GM23338 (cell line): Measurements from ENCODE around the gene CDH18. TPM values are rescaled to one million over a fixed set of nuclear protein-coding genes. Genes with fewer than 3 reads are reported as not detected.
A peak's percentile ranks its signal among the peaks of the same experiment; 100 is the strongest.

Source experiments
- ATAC-seq: fragments of 200-7000 bp; cut with Tn5 transposase; 3 replicates; pipeline ENCODE4 v1.9.1; 2020
- DNase-seq: peaks from one replicate; pipeline ENCODE4 v3.0.0-alpha.2; 2015; ENCODE audit warnings: low spot score
- H2AFZ ChIP-seq: fragments of 200-600 bp; sonication (generic); 2 replicates; pipeline ENCODE4 v1.8.0; 2016; ENCODE audit warnings: antibody characterized with exemption, mild to moderate bottlenecking, moderate library complexity
- H3F3A ChIP-seq: fragments of 200-600 bp; sonication (generic); replicated peaks from 2 replicates; pipeline ENCODE4 v1.8.0; 2017; ENCODE audit warnings: antibody characterized with exemption, mixed run types, low read depth
- H3K27ac ChIP-seq: fragments of 200-600 bp; sonication (generic); 2 replicates; pipeline ENCODE4 v1.6.1; 2016; ENCODE audit warnings: low read depth
- H3K27me3 ChIP-seq: fragments of 200-600 bp; sonication (generic); 2 replicates; pipeline ENCODE4 v1.8.0; 2016; ENCODE audit warnings: mild to moderate bottlenecking, mixed run types, moderate library complexity; ENCODE audit not compliant: insufficient read depth
- H3K36me3 ChIP-seq: fragments of 200-600 bp; sonication (generic); 2 replicates; pipeline ENCODE4 v1.8.0; 2016; ENCODE audit warnings: mild to moderate bottlenecking; ENCODE audit not compliant: insufficient read depth
- H3K4me1 ChIP-seq: fragments of 200-600 bp; sonication (generic); 2 replicates; pipeline ENCODE4 v1.8.0; 2016; ENCODE audit warnings: mild to moderate bottlenecking, moderate library complexity; ENCODE audit not compliant: insufficient read depth
- H3K4me2 ChIP-seq: fragments of 200-600 bp; sonication (generic); 2 replicates; pipeline ENCODE4 v1.7.1; 2017; ENCODE audit warnings: mixed run types
- H3K4me3 ChIP-seq: fragments of 200-600 bp; sonication (generic); 2 replicates; pipeline ENCODE4 v1.6.1; 2016; ENCODE audit warnings: mixed run types
- H3K79me2 ChIP-seq: fragments of 200-600 bp; sonication (generic); replicated peaks from 2 replicates; pipeline ENCODE4 v1.8.0; 2017; ENCODE audit warnings: mild to moderate bottlenecking; ENCODE audit not compliant: insufficient read depth
- H3K9me2 ChIP-seq: fragments of 200-600 bp; sonication (generic); 2 replicates; pipeline ENCODE4 v1.8.0; 2017; ENCODE audit not compliant: insufficient read depth
- H4K20me1 ChIP-seq: fragments of 200-600 bp; sonication (generic); replicated peaks from 2 replicates; pipeline ENCODE4 v1.8.0; 2017; ENCODE audit warnings: mild to moderate bottlenecking; ENCODE audit not compliant: insufficient read depth
- H3K27ac Mint-ChIP-seq: 2 replicates; pipeline ENCODE4 v1.8.0; 2020; ENCODE audit warnings: inconsistent platforms, mild to moderate bottlenecking, moderate library complexity, mixed read lengths
- H3K27me3 Mint-ChIP-seq: 3 replicates; pipeline ENCODE4 v1.8.0; 2022; ENCODE audit warnings: low read depth, mild to moderate bottlenecking, moderate library complexity, mixed read lengths, inconsistent platforms; ENCODE audit not compliant: insufficient read depth, poor library complexity
- H3K36me3 Mint-ChIP-seq: 3 replicates; pipeline ENCODE4 v1.8.0; 2021; ENCODE audit warnings: low read depth, mild to moderate bottlenecking, inconsistent platforms, moderate library complexity, mixed read lengths
- H3K4me1 Mint-ChIP-seq: 3 replicates; pipeline ENCODE4 v1.8.0; 2020; ENCODE audit warnings: mild to moderate bottlenecking, inconsistent platforms, mixed read lengths
- H3K4me3 Mint-ChIP-seq: 3 replicates; pipeline ENCODE4 v1.8.0; 2021; ENCODE audit warnings: moderate library complexity, mild to moderate bottlenecking, inconsistent platforms, mixed read lengths
- H3K9me3 Mint-ChIP-seq: 3 replicates; pipeline ENCODE4 v1.8.0; 2020; ENCODE audit warnings: moderate library complexity, mild to moderate bottlenecking, inconsistent platforms, mixed read lengths
- CREB1 ChIP-seq: fragments of 250-450 bp; sonication (Bioruptor Pico); IDR thresholded peaks from 2 replicates; pipeline ENCODE4 v1.5.0; 2020; ENCODE audit warnings: low read depth, mild to moderate bottlenecking, moderate library complexity
- EZH2 ChIP-seq: fragments of 200-600 bp; sonication (generic); IDR thresholded peaks from one replicate; pipeline ENCODE4 v1.8.0; 2017; ENCODE audit warnings: antibody characterized with exemption, mild to moderate bottlenecking, low read depth; ENCODE audit not compliant: unreplicated experiment
- JUNB ChIP-seq: IDR thresholded peaks from one replicate; pipeline ENCODE4 v1.6.1; 2016; ENCODE audit warnings: antibody characterized with exemption; ENCODE audit not compliant: unreplicated experiment
- NANOG ChIP-seq: IDR thresholded peaks from 2 replicates; pipeline ENCODE4 v1.6.1; 2016; ENCODE audit warnings: antibody characterized with exemption, borderline replicate concordance
- POLR2AphosphoS5 ChIP-seq: IDR thresholded peaks from 2 replicates; pipeline ENCODE4 v1.6.1; 2016; ENCODE audit warnings: antibody characterized with exemption, low read depth
- STAT1 ChIP-seq: IDR thresholded peaks from one replicate; pipeline ENCODE4 v1.6.1; 2016; ENCODE audit warnings: antibody characterized with exemption; ENCODE audit not compliant: unreplicated experiment
- ZNF114 ChIP-seq: fragments of 250-450 bp; sonication (Bioruptor Pico); IDR thresholded peaks from 2 replicates; pipeline ENCODE4 v1.5.0; 2020; ENCODE audit warnings: mild to moderate bottlenecking, moderate library complexity
- ZNF331 ChIP-seq: fragments of 250-450 bp; sonication (Bioruptor Pico); IDR thresholded peaks from 2 replicates; pipeline ENCODE4 v1.5.0; 2020; ENCODE audit warnings: low read depth, mild to moderate bottlenecking, moderate library complexity
- polyA plus RNA-seq: library from polyadenylated mRNA; unstranded; fragments of >200 nt; fragmentation: Nextera tagmentation; extraction: Ambion mirVana; gene quantifications from 2 replicates; pipeline ENCODE4 v1.2.1, GENCODE V29; 2016
- total RNA-seq: library from RNA; depleted of rRNA; stranded (reverse); fragments of >200 nt; shearing (Covaris generic); gene quantifications from 2 replicates; pipeline ENCODE4 v1.2.3, GENCODE V29; 2014
- TF ChIP-seq, protein P1 (sequence below), 2 experiments: fragments of 200-600 bp in 1 of 2; sonication (generic) in 1 of 2; conservative IDR thresholded peaks; 2 replicates each; pipeline versions ENCODE4 v1.5.1 to v1.6.1; 2016 to 2017; ENCODE audit warnings: antibody characterized with exemption in 2 of 2, low read depth in 2 of 2, mild to moderate bottlenecking in 2 of 2, moderate library complexity in 1 of 2
- TF ChIP-seq, protein P2 (sequence below): IDR thresholded peaks from 2 replicates; pipeline ENCODE4 v1.6.1; 2016; ENCODE audit warnings: antibody characterized with exemption
- TF ChIP-seq, protein P3 (sequence below): fragments of 250-450 bp; sonication (Bioruptor Pico); IDR thresholded peaks from 2 replicates; pipeline ENCODE4 v1.5.0; 2020; ENCODE audit warnings: mild to moderate bottlenecking, moderate library complexity

CDH18 gene
- total and polyA plus RNA-seq, 2 experiments from 2014 or later = 1.3 TPM; not detected in 1

DNA sequence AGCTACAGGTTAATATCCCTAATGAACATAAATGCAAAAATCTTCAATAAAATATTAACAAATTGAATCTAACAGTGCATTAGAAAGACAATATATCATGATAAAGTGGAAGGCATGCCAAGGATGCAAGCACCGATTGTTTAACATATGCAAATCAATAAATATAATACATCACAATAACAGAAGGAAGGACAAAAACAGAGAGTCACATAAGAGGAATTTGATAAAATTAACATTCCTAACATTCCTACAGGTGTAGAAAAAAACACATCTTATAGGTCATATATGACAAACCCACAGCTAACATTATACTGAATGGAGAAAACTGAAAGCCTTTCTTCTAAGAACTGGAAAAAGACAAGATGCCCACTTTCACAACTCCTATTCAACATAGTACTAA lies 297.0 kb downstream of the CDH18 start:
- Histone ChIP-seq H3K36me3 (no peaks in the 10 kb centered on the region), H3K27ac (peak overlapping the region; percentile 64), H3K4me3 (no peak overlapping the region), H3K4me2 (0 out of 2 replicates have a peak overlapping the region, but pooled peaks have one; percentile 3), H3F3A (no peaks in the 10 kb centered on the region), H3K79me2 (no peaks in the 10 kb centered on the region), H3K4me1 (peaks cover 6% of the 10 kb centered on the region), H3K27me3 (no peaks in the 10 kb centered on the region), H2AFZ (no peak overlapping the region), H3K9me2 (peaks cover 4% of the 10 kb centered on the region; the same call in 1 of the 2 replicates), H4K20me1 (no peaks in the 10 kb centered on the region)
- DNase-seq (peak; percentile 59), ATAC-seq (no peak)
- peaks cover 20% of the 10 kb centered on the region for H3K4me1 Mint-ChIP-seq
- TF ChIP-seq NANOG = 0 out of 2 replicates have a peak, but pooled peaks have one; percentile 14
- TF ChIP-seq CREB1 (CRISPR knock-in tag) = no peak
- peaks cover 1% of the 10 kb centered on the region for H3K27me3 Mint-ChIP-seq
- peaks cover 19% of the 10 kb centered on the region for H3K9me3 Mint-ChIP-seq
- no peak overlapping the region for H3K4me3 Mint-ChIP-seq
- H3K27ac Mint-ChIP-seq = peak overlapping the region; percentile 98
- peaks cover 37% of the 10 kb centered on the region for H3K36me3 Mint-ChIP-seq

DNA sequence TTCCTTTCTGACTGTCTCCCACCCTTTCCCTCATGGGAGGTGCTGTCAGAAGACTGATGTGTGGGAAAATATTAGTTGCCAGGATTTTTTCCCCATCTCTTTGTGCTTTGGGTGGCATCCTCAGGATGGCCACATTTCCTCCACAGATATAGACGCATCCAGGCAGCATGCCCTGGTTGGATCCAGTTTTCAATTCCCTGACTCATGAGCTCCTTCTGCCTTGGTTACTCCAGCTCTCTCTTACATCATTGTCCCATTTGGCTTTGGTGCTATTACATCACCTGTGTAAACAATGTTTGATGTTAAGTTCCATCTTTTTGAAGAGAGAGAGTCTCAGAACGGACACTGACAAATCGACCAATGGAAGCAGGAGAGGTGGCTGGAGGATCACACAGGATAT lies 302.5 kb downstream of the CDH18 start:
- Histone ChIP-seq H3K27me3 (no peaks in the 10 kb centered on the region), H3K4me2 (no peak overlapping the region), H3K4me3 (no peak overlapping the region), H3K4me1 (no peaks in the 10 kb centered on the region; the same call in 1 of the 2 replicates), H2AFZ (peak overlapping the region; percentile 61; the same call in 1 of the 2 replicates), H3K79me2 (no peaks in the 10 kb centered on the region), H3K9me2 (peaks cover 4% of the 10 kb centered on the region; the same call in 1 of the 2 replicates), H3F3A (no peaks in the 10 kb centered on the region), H3K36me3 (no peaks in the 10 kb centered on the region), H4K20me1 (no peaks in the 10 kb centered on the region), H3K27ac (no peak overlapping the region)
- ATAC-seq (no peak), DNase-seq (no peak)
- H3K27ac Mint-ChIP-seq = no peak overlapping the region
- peaks cover 19% of the 10 kb centered on the region for H3K9me3 Mint-ChIP-seq
- H3K27me3 Mint-ChIP-seq = peaks cover 1% of the 10 kb centered on the region
- H3K4me1 Mint-ChIP-seq = peaks cover 7% of the 10 kb centered on the region
- H3K4me3 Mint-ChIP-seq = no peak overlapping the region
- no peak for TF ChIP-seq NANOG
- no peak for TF ChIP-seq POLR2AphosphoS5
- TF ChIP-seq, protein P1, sequence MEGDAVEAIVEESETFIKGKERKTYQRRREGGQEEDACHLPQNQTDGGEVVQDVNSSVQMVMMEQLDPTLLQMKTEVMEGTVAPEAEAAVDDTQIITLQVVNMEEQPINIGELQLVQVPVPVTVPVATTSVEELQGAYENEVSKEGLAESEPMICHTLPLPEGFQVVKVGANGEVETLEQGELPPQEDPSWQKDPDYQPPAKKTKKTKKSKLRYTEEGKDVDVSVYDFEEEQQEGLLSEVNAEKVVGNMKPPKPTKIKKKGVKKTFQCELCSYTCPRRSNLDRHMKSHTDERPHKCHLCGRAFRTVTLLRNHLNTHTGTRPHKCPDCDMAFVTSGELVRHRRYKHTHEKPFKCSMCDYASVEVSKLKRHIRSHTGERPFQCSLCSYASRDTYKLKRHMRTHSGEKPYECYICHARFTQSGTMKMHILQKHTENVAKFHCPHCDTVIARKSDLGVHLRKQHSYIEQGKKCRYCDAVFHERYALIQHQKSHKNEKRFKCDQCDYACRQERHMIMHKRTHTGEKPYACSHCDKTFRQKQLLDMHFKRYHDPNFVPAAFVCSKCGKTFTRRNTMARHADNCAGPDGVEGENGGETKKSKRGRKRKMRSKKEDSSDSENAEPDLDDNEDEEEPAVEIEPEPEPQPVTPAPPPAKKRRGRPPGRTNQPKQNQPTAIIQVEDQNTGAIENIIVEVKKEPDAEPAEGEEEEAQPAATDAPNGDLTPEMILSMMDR (conservative IDR thresholded peaks at IDR 0.05; ENCODE audit: low read depth in 2 of 2) = no peak
- TF ChIP-seq, protein P2, sequence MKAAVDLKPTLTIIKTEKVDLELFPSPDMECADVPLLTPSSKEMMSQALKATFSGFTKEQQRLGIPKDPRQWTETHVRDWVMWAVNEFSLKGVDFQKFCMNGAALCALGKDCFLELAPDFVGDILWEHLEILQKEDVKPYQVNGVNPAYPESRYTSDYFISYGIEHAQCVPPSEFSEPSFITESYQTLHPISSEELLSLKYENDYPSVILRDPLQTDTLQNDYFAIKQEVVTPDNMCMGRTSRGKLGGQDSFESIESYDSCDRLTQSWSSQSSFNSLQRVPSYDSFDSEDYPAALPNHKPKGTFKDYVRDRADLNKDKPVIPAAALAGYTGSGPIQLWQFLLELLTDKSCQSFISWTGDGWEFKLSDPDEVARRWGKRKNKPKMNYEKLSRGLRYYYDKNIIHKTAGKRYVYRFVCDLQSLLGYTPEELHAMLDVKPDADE = no peak
- TF ChIP-seq ZNF331 (CRISPR knock-in tag) = no peak
- TF ChIP-seq, protein P3, sequence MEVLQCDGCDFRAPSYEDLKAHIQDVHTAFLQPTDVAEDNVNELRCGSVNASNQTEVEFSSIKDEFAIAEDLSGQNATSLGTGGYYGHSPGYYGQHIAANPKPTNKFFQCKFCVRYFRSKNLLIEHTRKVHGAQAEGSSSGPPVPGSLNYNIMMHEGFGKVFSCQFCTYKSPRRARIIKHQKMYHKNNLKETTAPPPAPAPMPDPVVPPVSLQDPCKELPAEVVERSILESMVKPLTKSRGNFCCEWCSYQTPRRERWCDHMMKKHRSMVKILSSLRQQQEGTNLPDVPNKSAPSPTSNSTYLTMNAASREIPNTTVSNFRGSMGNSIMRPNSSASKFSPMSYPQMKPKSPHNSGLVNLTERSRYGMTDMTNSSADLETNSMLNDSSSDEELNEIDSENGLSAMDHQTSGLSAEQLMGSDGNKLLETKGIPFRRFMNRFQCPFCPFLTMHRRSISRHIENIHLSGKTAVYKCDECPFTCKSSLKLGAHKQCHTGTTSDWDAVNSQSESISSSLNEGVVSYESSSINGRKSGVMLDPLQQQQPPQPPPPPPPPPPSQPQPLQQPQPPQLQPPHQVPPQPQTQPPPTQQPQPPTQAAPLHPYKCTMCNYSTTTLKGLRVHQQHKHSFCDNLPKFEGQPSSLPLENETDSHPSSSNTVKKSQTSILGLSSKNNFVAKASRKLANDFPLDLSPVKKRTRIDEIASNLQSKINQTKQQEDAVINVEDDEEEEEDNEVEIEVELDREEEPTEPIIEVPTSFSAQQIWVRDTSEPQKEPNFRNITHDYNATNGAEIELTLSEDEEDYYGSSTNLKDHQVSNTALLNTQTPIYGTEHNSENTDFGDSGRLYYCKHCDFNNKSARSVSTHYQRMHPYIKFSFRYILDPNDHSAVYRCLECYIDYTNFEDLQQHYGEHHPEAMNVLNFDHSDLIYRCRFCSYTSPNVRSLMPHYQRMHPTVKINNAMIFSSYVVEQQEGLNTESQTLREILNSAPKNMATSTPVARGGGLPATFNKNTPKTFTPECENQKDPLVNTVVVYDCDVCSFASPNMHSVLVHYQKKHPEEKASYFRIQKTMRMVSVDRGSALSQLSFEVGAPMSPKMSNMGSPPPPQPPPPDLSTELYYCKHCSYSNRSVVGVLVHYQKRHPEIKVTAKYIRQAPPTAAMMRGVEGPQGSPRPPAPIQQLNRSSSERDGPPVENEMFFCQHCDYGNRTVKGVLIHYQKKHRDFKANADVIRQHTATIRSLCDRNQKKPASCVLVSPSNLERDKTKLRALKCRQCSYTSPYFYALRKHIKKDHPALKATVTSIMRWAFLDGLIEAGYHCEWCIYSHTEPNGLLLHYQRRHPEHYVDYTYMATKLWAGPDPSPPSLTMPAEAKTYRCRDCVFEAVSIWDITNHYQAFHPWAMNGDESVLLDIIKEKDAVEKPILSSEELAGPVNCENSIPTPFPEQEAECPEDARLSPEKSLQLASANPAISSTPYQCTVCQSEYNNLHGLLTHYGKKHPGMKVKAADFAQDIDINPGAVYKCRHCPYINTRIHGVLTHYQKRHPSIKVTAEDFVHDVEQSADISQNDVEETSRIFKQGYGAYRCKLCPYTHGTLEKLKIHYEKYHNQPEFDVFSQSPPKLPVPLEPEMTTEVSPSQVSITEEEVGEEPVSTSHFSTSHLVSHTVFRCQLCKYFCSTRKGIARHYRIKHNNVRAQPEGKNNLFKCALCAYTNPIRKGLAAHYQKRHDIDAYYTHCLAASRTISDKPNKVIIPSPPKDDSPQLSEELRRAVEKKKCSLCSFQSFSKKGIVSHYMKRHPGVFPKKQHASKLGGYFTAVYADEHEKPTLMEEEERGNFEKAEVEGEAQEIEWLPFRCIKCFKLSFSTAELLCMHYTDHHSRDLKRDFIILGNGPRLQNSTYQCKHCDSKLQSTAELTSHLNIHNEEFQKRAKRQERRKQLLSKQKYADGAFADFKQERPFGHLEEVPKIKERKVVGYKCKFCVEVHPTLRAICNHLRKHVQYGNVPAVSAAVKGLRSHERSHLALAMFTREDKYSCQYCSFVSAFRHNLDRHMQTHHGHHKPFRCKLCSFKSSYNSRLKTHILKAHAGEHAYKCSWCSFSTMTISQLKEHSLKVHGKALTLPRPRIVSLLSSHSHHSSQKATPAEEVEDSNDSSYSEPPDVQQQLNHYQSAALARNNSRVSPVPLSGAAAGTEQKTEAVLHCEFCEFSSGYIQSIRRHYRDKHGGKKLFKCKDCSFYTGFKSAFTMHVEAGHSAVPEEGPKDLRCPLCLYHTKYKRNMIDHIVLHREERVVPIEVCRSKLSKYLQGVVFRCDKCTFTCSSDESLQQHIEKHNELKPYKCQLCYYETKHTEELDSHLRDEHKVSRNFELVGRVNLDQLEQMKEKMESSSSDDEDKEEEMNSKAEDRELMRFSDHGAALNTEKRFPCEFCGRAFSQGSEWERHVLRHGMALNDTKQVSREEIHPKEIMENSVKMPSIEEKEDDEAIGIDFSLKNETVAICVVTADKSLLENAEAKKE (CRISPR knock-in tag) = no peak
- no peak for TF ChIP-seq ZNF114 (CRISPR knock-in tag)
- TF ChIP-seq CREB1 (CRISPR knock-in tag) = no peak
- no peak for TF ChIP-seq STAT1
- TF ChIP-seq EZH2 = no peak
- no peak for TF ChIP-seq JUNB
- H3K36me3 Mint-ChIP-seq = peaks cover 35% of the 10 kb centered on the region
